Measurements from ENCODE around the gene CCDC77. TPM values are rescaled to one million over a fixed set of nuclear protein-coding genes. Genes with fewer than 3 reads are reported as not detected.

CCDC77 gene
- polyA plus RNA-seq, 3 donors = 21.1 to 30.4 (median 24.9) TPM

GRCh38 chr12:468671-469389 lies 67.4 kb downstream of the CCDC77 start:
- DNase-seq (ENCODE audit: extremely low read depth in 1 of 11, low read depth in 9 of 11, low spot score in 4 of 11) = no peak

DNA sequence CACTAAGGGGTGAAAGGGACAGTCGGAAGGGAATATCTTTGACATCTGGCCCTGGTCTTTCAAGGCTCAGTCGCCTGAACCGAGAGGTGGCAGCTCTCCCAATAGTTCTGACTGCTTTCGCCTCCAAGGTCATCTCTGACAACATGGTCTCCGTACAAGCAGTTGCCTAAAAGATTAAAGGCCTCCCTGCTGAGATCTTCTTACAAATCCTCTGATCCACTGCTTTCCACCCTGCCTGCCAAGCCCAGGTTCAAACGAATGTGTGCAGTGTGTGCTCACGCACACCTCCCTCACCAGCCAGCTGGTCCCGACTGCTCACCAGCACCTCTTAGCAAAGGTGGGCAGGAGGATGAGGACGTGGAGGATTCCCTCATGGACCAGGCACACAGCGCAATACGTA lies 68.7 kb downstream of the CCDC77 start:
- no peak for DNase-seq (ENCODE audit: extremely low read depth in 1 of 11, low read depth in 9 of 11, low spot score in 4 of 11)

DNA sequence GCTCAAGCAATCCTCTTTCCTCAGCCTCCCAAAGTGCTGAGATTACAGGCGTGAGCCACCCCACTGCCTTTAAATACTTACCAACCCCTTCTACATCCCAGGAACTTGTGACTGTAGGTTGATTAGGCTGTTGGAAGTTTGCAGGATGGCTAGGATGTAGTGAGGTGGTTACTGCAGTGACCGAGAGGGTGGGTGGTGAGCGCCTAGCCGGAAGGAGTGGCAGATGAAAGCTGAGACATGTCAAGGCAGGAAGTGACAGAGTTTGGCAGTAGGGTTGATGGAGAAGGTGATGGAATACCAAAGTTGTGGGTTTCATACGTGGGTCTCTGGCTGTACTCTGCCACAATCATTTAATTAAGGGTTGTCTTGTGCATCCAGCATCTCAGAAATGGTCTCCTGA lies 71.8 kb downstream of the CCDC77 start:
- DNase-seq (ENCODE audit: extremely low read depth in 1 of 11, low read depth in 9 of 11, low spot score in 4 of 11) = no peak

GRCh38 chr12:473863-474577 lies 72.6 kb downstream of the CCDC77 start:
- no peak for DNase-seq (ENCODE audit: extremely low read depth in 1 of 11, low read depth in 9 of 11, low spot score in 4 of 11)

- no peak for DNase-seq (ENCODE audit: extremely low read depth in 1 of 11, low read depth in 9 of 11, low spot score in 4 of 11)
Measured at GRCh38 chr12:475286-475685, 73.8 kb downstream of the CCDC77 start.

DNA sequence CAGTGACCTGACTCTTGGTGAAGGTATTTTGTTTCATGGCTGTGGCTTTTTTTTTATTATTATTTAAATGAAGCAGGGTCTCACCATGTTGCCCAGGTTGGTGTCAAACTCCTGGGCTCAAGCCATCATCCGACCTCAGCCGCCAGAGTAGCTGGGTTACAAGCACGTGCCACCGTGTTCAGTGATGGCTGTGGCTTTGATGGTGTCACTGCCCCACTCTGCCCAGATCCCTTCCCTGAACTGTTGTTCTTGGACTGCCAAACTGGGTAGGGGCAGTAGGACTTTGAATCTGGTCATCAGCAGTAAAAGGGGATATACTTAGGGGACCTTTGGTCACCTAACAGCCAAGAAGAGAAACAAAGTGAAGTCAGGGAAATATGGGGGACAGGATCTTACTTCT lies 77.7 kb downstream of the CCDC77 start:
- no peak for DNase-seq (ENCODE audit: extremely low read depth in 1 of 11, low read depth in 9 of 11, low spot score in 4 of 11)

DNA sequence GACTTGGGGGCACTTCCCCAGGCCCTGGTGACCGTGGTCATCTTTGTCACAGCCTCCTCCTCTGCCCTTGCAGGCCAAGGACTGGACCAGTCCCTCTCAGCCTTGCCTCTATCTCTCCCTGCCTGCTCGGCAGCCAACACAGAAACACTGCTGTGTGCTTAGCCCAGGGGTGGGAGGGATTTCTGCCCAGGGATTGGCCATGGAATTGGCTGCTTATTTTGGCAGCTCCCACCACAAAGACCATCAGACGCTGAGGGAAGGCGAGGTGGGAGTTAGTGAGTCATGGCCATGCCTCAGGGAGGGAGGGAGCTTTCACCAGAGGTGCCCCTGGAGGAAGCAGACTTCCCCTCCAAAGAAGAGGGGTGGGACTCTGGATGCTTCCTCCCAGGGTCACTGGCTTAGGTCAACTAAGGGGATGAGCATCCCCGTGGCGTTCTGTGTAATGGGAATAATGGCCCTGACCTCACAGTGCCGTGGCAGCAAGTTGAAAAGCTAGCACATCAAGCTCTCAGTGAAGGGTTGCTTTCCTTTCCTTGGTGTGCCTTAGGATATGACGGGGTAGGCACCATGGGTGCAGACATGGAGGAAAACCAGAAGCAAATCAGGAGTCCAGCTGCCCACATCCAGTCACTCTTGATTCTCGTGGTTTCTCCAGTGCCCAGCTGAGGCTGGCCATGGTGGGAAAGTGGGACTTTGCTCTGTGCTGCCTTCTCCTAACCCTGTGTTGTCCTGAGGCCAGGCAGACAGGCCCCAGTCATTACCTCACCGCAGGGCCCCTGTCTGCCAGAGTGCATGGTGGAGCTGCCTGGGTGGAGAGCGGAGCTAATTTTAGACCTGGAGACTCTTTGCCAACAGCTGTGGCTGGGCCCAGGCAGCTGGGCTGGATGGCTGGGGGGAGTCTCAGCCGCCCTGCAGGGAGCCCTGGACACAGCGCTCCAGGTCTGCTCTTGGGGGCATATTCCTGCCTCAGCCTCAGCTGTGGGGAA lies 79.7 kb downstream of the CCDC77 start:
- no peak for DNase-seq (ENCODE audit: extremely low read depth in 1 of 11, low read depth in 9 of 11, low spot score in 4 of 11)

DNA sequence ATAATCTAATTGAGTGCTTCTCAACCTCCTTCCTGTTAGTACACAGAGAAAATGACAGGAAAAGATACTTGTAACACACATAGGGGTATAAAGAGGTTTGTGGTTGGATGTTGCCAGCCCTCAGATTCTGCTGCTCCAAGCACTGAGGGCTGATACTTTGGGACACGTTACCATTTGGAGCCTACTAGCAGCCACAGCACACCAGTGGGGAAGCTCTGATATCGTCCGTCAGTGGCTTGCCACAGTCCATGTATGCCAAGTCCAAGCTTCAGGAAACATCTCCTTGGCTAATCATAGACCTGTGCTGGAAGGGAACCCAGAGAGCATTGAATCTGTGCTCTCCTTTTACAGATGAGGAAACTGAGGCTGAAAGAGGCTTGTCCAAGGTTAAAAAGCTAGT lies 80.6 kb downstream of the CCDC77 start:
- DNase-seq (ENCODE audit: extremely low read depth in 1 of 11, low read depth in 9 of 11, low spot score in 4 of 11) = no peak

DNA sequence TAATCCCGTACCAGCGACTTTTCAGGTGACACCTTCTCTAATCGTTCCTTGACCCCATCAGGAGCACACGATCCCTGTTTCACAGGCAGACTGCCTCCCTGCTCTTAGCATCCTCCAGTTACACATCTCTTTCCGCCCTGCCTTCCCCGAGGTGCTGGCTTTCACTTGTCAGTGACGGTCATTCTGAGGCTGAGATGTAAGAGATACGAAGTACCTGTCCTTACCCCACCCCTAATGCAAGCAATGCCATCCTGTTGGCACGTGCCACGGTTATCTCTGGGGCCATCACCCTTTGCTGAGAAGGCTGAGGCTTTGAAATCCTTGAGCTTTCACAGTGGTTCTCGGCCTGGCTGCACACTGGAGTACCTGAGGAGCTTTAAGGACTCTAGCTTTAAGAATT lies 82.7 kb downstream of the CCDC77 start:
- no peak for DNase-seq (ENCODE audit: extremely low read depth in 1 of 11, low read depth in 9 of 11, low spot score in 4 of 11)

DNA sequence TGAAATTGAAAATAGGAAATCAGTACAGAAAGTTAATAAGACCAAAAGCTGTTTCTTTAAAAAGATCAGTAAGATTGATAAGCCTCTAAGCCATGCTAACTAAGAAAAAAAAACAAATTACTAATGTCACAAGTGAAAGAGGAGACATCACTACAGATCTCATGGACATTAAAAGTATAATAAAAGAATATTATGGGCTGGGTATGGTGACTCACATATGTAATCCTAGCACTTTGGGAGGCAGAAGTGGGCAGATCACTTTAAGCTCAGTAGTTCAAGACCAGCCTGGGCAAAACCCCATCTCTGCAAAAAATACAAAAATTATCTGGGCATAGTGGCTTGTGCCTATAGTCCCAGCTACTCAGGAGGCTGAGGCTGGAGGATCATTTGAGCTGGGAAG lies 88.8 kb downstream of the CCDC77 start:
- no peak for DNase-seq (ENCODE audit: extremely low read depth in 1 of 11, low read depth in 9 of 11, low spot score in 4 of 11)

Other genes with a start within 250 kb of the CCDC77 start
- 10 to 100 TPM; 11.7 to 19.5 (median 15.0) TPM for gene SLC6A12, start 187.5 kb upstream of the CCDC77 start, polyA plus RNA-seq (ENCODE audit: insufficient read length in 3 of 3)
- gene SLC6A13, start 138.8 kb upstream of the CCDC77 start, polyA plus RNA-seq (ENCODE audit: insufficient read length in 3 of 3) = 10 to 100 TPM; 39.9 to 64.9 (median 51.3) TPM
- gene KDM5A, start 12.3 kb upstream of the CCDC77 start, polyA plus RNA-seq (ENCODE audit: insufficient read length in 3 of 3) = 10 to 100 TPM; 44.6 to 50.0 (median 45.4) TPM
- 10 to 100 TPM; 14.1 to 17.3 (median 15.7) TPM for gene B4GALNT3, start 58.3 kb downstream of the CCDC77 start, polyA plus RNA-seq (ENCODE audit: insufficient read length in 3 of 3)

Measured in renal cortex interstitium (tissue), 11 donors.